ENCODE measurements around the gene TRPV3.
"Not testable (repeated sequence)": the region's sequence is repeated elsewhere in the genome, so short reads cannot be mapped to it uniquely, and the experiment has no call there.

TRPV3 gene
- 0.31 to 0.88 reads per million in 2 donors for total RNA-seq

- DNase-seq: peak in 4 of 5 experiments; percentile 33 to 73 (median 42)
These were observed at the start of gene TRPV3 for GRCh38 chr17:3557768-3558583. Gene TRPV3 (minus strand): TSS chr17:3557812. CDS start chr17:3554850, 2,962 bp downstream.

GRCh38 chr17:3603870-3604259, 46.3 kb upstream of the TRPV3 start:
- no peak for DNase-seq

DNA sequence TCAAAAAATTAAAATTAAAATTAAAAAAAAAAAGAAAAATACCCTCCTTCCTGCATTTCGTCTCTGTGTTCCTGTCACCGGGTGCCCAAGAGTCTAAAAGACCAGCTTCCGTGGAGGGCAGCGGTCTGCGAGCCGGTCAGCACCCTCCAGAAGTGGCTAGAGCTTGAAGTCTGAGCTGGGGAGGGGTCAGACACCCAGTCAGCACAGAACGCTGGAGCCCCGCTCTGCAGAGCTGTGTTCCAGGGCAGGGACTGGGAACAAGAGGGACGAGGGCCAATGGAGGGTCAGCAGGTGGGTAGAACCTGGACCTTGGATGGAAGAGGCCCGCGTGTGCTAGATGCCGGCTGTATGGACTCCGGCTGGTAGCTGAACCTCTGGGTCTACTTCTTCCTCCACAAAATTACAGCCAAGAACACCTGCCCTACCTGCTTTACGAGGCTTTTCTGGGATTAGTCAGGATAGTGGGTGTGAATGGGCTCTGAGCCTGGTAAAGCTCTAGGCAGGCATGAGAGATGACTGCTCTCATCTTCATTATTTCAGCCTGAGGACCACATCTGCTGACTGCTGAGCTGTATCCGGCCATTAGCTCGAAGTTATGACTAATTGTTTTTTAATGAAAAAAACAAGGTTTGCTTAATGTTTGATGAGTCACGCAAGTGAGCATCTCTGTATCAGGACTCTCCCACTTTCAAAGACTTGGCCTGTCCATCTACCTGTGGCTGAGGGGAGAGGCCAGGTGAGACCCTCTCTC, 45.7 kb upstream of the TRPV3 start:
- DNase-seq: no peak

- peak in 1 of 5 experiments; percentile 66 for DNase-seq
These were observed 44.9 kb upstream of the TRPV3 start for GRCh38 chr17:3602499-3602898.

GRCh38 chr17:3600529-3601205, 43.1 kb upstream of the TRPV3 start:
- DNase-seq: no peak

DNA sequence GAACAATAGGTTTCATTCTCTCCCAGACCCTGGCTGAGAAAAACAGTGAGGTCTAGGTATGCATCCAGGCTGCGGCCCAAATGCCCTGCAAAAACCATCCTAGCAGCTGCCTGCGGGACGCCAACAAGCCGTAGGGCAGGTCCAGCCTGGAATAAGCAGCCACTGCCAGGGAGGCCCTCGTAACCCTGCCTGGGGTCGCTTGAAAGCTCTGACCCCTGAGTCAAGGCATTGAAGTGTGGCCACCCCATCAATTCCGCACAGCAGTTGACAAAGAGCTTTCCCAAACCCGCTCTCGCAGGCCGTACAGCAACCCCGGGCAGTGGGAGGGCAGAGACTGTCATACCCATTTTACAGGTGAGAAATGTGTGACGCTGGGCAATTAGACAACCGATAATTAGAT, 40.5 kb upstream of the TRPV3 start:
- no peak for DNase-seq

DNA sequence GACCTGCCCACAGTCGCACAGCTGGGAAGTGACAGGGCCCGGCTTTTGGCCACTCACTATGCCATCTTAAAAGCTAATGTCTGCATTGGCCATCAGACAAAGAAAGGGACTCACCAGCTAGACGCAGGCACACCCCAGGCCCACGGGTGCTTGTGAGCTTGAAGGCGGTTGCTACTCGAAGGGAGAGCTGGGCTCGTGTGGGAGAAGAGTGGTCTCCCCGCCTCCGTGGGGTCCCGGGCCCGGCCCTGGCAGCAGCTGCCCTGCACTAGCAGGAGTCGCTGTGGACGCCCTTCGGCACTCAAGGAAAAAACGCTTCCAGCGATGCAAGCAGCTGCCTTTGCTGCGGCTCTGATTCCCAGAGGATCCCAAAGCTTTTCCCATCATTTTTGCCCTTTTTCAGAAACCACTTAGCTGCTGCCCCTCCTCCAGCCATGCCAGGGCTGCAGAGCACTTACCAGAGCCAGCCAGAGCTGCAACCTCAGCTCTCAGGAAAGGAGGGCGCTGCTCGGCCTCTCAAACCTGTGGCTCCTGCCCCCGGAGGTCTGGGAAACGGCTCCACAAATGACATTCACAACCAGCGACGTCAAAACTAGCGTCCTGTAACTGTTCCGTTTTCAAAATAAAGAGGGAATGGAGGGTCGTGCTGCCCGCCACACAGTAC, 39.3 kb upstream of the TRPV3 start:
- DNase-seq: no peak

- no peak for DNase-seq
These were observed 37.4 kb upstream of the TRPV3 start for GRCh38 chr17:3594976-3595375.

- DNase-seq: no peak
These were observed 36.6 kb upstream of the TRPV3 start for GRCh38 chr17:3594051-3594800.

DNA sequence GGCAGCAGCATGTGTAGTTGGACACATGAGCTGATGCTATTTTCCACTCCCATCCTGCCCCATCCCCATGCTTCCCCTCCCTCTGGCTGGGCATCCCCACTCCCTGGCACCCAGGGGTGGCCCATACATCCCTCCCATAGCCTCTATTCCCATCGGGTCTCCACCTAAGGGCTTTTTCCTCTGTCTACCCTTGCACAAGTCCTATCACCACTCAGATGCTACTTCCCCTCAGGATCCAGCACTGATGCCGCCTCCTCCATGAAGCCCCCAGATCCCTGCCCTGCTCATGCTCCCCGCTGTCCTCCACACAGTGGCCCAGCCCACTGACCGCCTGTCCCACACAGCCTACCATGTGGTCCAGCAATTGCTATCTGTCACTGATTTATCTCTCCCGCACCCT, 35.8 kb upstream of the TRPV3 start:
- no peak for DNase-seq

DNA sequence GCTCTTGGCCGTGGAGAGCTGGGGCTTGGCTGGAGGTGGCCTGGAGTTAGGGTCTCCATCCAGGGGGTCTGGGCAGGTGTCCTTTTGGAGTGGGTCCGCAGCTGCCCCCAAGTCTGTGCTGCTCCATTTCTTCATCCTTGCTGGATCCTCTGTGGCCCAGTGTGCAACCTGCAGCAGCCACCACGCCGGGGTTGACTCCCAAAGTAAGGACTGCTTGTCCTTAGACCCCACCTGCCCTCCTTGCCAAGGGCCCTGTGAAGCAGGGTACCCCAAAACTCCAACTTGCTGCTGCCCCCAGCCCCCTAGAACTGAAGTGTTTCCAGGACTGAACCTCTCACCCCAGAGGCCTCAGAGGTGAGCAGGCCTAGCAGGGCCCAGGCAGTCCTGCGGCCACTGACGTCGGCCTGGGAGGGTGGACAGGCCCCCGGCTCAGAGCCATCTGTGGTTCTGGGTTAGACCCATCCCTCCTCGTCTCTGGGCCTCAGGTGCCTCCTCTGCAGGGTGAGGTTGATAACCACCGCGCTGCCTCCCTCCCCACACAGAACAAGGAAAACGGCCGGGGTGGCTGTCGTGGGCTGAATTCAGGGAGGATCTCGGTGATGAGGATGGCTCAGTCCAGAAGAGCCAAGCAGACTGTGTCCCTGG, 34.7 kb upstream of the TRPV3 start:
- DNase-seq: no peak

DNA sequence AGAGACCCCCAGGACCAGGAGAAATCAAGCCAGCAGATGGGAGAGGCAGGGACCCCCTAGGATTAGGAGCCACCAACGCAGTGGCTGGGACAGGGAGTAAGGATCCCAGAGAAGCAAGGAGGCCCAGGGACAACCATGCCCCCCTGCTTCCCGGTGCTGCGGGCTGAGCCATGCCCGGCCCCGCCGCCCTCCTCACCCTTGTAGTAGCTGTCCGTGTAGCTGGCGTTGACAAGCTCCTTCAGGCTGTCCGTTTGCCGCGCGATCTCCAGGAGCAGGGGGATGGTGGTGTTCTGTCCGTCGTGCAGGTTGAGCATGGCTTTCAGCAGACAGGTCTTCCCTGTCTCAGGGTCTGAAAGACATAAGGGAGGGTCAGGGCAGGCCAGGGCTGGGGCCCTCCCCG, 33.2 kb upstream of the TRPV3 start:
- no peak for DNase-seq

DNA sequence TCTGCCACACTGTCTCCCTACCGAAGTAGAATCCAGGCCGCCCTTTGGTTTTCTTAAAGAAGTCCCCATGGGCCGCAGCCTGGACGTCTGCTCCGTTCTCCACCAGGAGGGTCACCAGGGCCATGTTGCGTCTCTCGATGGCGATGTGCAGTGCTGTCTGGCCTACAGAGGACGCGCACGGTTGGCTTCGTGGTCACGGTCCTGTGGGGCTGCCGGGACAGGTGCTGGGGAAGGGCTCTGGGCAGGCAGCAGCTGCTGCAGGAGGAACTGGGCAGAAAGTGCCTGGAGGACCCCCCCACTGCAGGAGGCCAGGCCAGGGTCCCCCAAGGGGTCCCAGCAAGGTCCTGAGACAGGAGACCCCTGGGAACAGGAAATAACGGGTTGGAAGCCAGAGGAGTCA, 32.6 kb upstream of the TRPV3 start:
- DNase-seq: no peak

- DNase-seq: no peak
These were observed 32.2 kb upstream of the TRPV3 start for GRCh38 chr17:3589784-3590183.

DNA sequence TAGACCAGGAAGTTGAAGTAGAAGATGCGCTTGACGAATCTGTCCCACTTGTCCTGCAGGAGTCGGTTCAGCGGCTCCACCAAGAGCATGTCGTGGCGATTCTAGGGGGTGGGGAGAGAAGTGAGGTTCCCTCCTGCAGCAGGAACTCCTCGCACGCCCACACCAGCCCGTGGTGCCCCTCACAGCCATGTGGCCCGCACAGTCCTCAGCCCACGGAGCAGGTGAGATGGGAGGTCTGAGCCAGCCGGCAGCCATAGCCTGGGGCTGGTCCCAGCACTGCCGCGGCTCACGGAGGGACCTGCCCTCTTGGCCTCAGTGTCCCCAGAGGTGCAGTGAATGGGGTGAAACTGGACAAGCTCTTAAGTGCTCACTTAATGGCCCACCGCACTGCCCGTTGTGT, 28.2 kb upstream of the TRPV3 start:
- no peak for DNase-seq

- DNase-seq: no peak
These were observed 25.8 kb upstream of the TRPV3 start for GRCh38 chr17:3583456-3583855.

DNA sequence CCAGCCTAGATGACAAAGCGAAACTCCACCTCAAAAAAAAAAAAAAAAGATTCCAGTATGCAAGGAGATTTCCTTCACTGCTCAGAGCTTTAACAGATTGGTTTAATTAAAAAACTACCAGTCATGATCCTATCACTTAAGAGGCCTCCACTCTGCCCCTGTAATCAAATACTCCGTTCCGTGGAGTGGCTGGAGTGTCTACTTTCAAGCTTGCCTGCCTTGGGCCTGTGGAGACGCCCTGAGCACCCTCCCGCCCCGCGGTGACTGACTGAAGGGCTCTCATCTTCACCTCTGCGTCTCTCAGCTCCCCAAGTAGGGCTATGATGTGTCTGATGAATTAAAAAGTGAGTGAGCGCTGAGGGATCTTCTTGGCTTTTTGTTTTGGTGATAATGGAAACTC, 25.3 kb upstream of the TRPV3 start:
- no peak for DNase-seq

DNA sequence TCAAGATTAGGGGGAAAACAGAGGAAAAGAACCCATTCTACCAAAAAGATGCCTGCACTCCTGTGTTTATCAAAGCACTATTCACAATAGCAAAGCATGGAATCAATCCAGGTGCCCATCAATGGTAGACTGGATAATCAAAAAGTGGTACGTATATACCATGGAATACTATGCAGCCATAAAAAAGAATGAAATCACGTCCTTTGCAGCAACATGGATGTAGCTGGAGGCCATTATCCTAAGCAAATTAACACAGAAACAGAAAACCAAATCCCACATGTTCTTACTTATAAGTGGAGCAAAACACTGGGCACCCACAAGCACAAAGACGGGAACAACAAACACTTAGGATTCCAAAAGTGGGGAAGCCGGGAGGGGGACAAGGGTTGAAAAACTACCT, 21.1 kb upstream of the TRPV3 start:
- DNase-seq: not testable (repeated sequence)

- DNase-seq: no peak
These were observed 19.4 kb upstream of the TRPV3 start for GRCh38 chr17:3576970-3577369.

DNA sequence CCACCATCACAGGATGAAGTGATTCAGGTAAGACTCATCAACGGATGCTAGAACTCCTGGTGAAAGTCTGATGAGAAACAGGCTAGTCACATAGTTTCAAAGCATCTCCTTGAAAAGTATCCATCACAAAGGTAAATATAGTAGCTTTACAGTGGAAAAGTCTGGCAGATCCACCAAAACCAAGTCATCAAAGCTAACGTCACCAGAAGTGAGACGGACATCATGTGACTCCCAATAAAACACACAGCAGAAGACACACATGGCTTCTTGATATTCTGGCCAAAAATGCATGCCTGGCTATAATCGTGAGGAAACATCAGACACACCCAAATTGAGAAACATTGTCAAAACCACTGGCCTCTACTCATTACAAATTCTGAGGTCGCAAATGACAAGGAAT, 17.9 kb upstream of the TRPV3 start:
- no peak for DNase-seq

GRCh38 chr17:3574231-3574630, 16.6 kb upstream of the TRPV3 start:
- DNase-seq: no peak
